H4 (cell line): ENCODE data around the gene FCGR2B. TPM values are rescaled to one million over a fixed set of nuclear protein-coding genes. Genes with fewer than 3 reads are reported as not detected.
"Not testable (repeated sequence)": the region's sequence is repeated elsewhere in the genome, so short reads cannot be mapped to it uniquely, and the experiment has no call there.

Experiments used
- DNase-seq: peaks from one replicate; pipeline ENCODE4 v3.0.0-alpha.2; 2015; ENCODE audit warnings: low spot score
- total RNA-seq: library from RNA; depleted of rRNA; stranded (reverse); fragments of >200 nt; shearing (Covaris generic); gene quantifications from 2 replicates; pipeline ENCODE4 v1.2.3, GENCODE V29; 2014

Gene FCGR2B
- total RNA-seq, 1 experiment from 2014 or later = not detected

- no peak for DNase-seq
Measured at GRCh38 chr1:161706113-161706481, 43.2 kb downstream of the FCGR2B start.

DNA sequence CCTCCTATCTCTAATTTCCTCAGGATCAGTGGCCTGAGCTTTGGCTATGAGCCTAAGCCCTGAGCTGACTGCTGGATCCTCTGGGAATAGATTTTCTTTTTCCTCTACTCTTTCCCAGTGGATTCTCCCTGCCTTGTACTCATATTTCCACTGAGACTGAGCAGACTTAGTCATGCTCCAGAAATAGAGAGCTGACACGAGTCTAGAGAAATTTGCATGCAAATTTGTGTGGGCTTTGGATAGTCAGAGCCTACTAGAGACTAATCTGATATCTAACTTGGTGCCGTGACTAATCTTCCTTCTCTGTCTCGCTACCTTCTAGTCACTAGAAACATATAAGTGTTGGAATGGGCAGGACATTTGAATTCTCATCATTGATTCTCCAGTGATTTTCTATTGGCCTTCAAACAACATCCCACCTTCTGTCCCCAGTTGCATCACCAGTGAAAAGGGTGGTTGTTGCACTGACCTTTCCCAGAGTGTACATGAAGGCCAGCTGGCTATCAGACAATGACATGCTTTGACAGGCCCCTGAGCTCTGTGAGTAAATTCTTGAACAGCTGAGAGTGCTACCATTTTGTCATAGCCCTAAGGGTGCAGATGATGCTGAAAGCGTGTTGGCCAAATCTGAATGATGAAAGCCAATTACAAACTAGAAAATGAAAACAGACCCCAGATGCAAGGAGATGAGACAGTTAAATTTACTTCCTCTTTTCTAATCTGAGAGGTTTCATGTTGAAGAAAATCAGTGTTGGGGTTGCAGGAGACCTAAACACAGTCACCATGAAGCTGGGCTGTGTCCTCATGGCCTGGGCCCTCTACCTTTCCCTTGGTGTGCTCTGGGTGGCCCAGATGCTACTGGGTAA, 43.8 kb downstream of the FCGR2B start, which contains the start of gene FCRLA:
Gene FCRLA, plus strand, starts transcription at position 748 of the 866 bp plus-strand sequence. Its CDS starts 36 bp downstream, at position 784.
- peak; percentile 61 for DNase-seq

DNA sequence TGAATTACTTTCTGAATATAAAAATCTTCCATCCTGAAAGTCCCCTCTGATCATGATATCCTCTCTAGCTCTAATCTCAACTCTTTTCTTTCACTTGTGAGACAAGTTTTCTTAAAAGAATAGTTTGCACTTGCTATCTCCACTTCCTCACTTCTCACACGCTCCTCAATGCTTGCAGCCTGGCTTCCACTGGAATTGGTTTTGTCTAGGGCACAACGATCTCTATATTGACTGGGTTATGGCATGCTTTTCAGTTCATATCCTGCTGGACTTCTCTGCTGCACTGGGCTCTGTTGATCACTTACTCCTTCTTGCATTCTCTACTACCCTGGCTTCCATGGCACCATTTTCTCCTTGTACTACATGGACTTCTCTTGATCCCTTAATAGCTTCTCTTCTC, 44.6 kb downstream of the FCGR2B start:
- DNase-seq = no peak

DNA sequence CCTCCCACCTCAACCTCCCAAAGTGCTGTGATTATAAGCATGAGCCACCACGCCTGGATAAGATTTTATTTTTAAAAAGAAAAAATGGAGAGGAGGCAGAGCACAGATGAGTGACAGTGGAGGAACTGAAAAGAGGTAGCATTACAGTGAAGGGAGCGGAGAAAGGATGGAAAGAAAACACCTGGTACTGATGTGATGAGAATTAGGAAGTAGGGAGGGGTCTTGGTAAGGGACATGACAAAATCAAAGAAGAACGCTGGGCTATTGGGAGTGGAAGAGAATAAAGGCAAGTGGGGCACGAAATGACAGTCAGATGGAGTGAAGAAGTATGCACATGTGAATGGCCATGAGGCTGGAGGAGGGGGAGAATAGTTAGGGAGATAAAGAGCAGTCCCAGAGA, 46.4 kb downstream of the FCGR2B start:
- DNase-seq = no peak

- DNase-seq = no peak
Measured at GRCh38 chr1:161710560-161710959, 47.6 kb downstream of the FCGR2B start.

- DNase-seq = no peak
Measured at GRCh38 chr1:161718559-161719324, 55.8 kb downstream of the FCGR2B start.

DNA sequence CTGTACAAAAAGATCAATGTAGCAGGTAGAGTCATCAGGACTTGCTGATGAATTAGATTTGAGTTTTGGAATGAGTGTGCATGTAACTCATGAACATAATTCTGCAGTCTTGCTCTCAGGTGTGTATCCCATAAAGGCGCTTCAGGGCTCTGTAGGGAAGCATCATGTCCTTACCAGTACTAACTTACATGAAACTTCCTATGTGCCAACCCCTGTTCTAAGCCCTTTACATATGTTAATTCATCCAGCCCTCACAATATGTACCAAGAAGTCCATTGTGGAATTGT, 56.3 kb downstream of the FCGR2B start:
- no peak for DNase-seq

GRCh38 chr1:161720422-161720821, 57.5 kb downstream of the FCGR2B start:
- DNase-seq = no peak

DNA sequence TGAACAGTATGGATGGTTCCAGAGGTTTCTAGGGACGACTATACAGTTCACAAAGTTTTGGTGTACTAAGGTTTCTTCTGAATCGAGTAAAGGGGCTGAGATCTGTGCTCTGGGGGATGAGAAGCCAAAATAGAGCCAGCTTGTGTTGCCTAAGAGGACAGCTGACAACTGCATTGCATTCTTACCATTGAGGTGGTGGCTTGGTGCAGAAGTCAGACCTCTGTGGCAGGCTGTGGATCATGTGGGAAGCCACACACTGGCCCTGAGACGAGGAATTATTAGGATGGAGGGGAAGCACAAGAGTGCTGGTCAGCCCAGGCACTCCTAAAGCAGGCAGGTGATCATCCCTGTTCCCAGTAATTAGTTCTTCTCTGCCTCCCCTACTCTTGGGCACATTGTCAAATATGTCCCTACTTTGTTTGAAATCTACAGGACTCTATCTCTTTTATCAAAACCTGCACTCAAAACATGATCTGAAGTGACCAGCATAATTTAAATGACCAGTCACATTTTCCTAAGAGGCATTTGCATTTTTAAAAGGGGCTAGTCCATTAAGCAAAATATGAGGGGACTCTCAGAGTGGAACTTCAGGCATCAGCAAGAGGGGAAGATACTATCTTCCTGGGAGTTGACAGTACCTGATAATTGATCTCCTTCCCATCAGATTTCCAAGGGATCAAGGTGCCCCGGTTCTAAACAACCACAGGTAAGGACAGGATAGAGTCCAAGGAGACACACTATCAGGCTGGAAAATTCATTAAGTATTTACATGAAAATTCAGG, 58.2 kb downstream of the FCGR2B start, which contains the start of gene FCRLB:
Gene FCRLB, plus strand, starts transcription at position 589 of the 782 bp plus-strand sequence. CDS start 1,129 bp downstream, outside the sequence.
- DNase-seq = no peak

DNA sequence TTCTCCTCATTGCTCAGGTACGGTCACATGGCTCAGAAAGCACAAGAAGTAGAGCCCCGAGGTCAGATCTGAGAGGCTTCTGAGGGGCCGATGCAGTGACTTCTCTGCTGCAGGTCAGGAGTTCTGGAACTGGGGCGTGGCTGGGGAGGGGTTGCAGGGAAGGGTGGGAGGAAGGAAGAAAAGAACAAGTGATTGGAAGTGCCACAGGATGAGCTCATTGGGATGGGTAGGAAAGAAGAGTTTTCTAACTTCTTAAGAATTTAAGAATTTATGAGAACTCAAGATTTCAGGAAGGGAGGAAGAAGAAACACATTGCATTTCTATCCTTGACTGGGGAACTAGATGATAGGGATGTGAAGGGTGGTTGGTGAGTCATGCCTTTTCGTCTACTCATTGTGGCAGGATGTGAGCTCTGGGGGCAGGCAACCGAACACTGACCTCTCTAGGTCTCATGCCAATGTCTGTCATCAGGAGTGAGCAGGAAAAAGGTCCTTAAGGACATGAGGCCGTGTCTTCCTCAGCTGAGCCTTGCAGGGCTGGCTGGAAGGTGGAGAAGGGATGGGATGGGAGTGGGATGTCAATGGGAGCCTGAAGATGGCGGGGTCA, 58.9 kb downstream of the FCGR2B start:
- peak; percentile 45 for DNase-seq

DNA sequence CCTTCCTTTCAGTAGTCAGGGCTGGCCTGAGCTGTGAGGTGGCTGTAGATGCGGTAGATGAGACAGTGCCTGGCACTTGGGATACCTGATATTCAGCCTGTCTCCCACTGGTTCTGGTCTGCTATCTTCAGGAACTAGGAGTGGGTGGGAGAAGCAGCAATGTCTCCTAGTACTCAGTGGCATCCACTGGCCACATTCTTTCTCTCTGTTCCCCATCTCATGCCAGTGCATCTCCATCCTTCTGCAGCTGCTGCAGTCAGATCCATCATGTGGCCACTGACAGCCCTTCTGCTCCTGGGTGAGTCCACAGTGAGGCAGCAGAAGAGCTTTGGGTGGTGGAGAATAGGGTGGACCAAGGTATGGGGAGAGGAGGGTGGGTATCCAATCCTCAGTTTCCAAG, 59.5 kb downstream of the FCGR2B start:
- no peak for DNase-seq

GRCh38 chr1:161723459-161724141, 60.7 kb downstream of the FCGR2B start:
- DNase-seq = no peak

DNA sequence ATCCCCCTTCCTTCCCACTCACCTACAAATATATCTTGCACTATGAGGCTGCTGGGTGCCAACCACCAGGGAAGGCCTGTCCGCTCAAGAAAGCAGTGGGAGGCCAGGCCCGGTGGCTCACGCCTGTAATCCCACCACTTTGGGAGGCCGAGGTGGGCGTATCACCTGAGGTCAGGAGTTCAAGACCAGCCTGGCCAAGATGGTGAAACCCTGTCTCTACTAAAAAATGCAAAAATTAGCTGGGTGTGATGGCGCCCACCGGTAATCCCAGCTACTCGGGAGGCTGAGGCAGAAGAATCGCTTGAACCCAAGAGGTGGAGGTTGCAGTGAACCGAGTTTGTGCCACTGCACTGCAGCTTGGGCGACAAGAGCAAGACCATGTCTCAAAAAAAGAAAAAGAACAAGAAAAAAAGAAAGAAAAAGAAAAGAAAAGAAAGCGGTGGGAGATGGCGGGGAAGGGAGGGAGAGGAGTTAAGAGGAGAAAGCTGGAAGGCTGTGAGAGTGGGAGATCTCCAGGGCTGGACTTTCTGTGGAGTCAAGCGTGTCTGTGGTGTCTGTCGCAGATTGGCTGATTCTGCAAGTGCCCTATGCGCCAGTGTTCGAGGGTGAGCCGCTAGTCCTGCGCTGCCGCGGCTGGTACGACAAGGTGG, 62.4 kb downstream of the FCGR2B start:
- not testable (repeated sequence) for DNase-seq

- DNase-seq = no peak
Measured at GRCh38 chr1:161725908-161726472, 63.0 kb downstream of the FCGR2B start.

DNA sequence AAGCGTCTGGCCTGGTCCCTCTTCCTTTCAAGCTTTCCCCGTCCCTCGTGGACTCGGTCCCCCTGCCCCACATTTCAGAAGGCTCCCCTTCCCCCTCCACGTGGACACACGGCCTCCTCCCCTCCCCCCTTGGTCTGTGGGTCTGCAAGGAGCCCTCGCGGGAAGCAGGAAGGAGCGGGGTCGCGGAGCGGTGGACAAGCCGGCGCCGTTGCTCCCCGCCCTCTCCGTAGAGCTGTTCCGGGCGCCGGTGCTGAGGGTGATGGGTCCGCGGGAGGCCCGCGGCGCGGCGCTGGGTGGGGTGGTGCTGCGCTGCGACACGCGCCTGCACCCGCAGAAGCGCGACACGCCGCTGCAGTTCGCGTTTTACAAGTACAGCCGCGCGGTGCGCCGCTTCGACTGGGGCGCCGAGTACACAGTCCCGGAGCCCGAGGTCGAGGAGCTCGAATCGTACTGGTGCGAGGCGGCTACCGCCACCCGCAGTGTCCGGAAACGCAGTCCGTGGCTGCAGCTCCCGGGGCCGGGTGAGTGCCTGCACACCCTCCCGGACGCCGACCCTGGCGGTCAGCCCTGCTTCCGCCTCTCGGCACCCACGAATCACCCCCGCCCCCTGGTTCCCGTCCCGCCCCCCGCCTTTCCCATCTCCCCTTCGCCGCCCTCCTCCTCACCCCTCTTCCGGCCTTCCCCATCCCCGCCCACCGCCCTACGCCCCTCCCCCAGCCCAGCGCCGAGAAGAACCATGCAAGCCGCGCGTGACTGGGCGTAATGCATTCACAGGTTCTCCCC, 63.7 kb downstream of the FCGR2B start:
- DNase-seq = peak; percentile 78

- peak; percentile 70 for DNase-seq
Measured at GRCh38 chr1:161727256-161727924, 64.4 kb downstream of the FCGR2B start.
